CD8-positive, alpha-beta memory T cell (primary cell): Measurements from ENCODE around the gene ARPC4. TPM values are rescaled to one million over a fixed set of nuclear protein-coding genes. Genes with fewer than 3 reads are reported as not detected.

ENCODE experiments used
- CTCF ChIA-PET: fragments of 350-600 bp; sonication (Branson Sonifier 250); formaldehyde crosslinking; loops from one replicate; lab custom pipeline; 2021; ENCODE audit warnings: antibody characterized with exemption; lab: Charles Lee
- POLR2A ChIA-PET: fragments of 350-600 bp; sonication (Branson Sonifier 250); formaldehyde crosslinking; loops from one replicate; lab custom pipeline; 2021; ENCODE audit warnings: antibody characterized with exemption; lab: Charles Lee
- DNase-seq, 5 donors: peaks; one replicate each; pipeline versions ENCODE4 v3.0.0 to v3.0.0-alpha.2; 2020 to 2022; ENCODE audit warnings: mixed read lengths in 1 of 5
- H3K27ac ChIP-seq: one replicate; pipeline ENCODE4 v1.7.0; 2013; ENCODE audit warnings: low read depth, mild to moderate bottlenecking, low read length, moderate library complexity
- H3K27me3 ChIP-seq: 2 replicates; pipeline ENCODE4 v1.7.0; 2013; ENCODE audit warnings: low read length, mild to moderate bottlenecking; ENCODE audit not compliant: insufficient read depth, poor library complexity, severe bottlenecking
- H3K36me3 ChIP-seq: 2 replicates; pipeline ENCODE4 v1.7.0; 2013; ENCODE audit warnings: mild to moderate bottlenecking, low read length, moderate library complexity; ENCODE audit not compliant: insufficient read depth
- H3K4me1 ChIP-seq: 2 replicates; pipeline ENCODE4 v1.7.0; 2013; ENCODE audit warnings: mild to moderate bottlenecking, low read length, moderate library complexity; ENCODE audit not compliant: insufficient read depth
- H3K4me3 ChIP-seq: 2 replicates; pipeline ENCODE4 v1.7.0; 2013; ENCODE audit warnings: mild to moderate bottlenecking, low read length
- H3K9me3 ChIP-seq: 2 replicates; pipeline ENCODE4 v1.7.0; 2013; ENCODE audit warnings: mild to moderate bottlenecking, low read length
- H3K27ac Mint-ChIP-seq, 8 donors: one replicate each; pipeline ENCODE4 v1.8.0; 2020 to 2021; ENCODE audit warnings: mixed read lengths in 8 of 8, mild to moderate bottlenecking in 6 of 8, inconsistent platforms in 3 of 8, moderate library complexity in 3 of 8
- H3K27me3 Mint-ChIP-seq, 2 donors: one replicate each; pipeline ENCODE4 v1.8.0; 2020 to 2021; ENCODE audit warnings: mixed read lengths in 2 of 2, mild to moderate bottlenecking in 1 of 2, moderate library complexity in 1 of 2
- H3K36me3 Mint-ChIP-seq, 3 donors: one replicate each; pipeline ENCODE4 v1.8.0; 2020 to 2021; ENCODE audit warnings: mixed read lengths in 3 of 3, inconsistent platforms in 1 of 3, mild to moderate bottlenecking in 1 of 3
- H3K4me1 Mint-ChIP-seq, 3 donors: one replicate each; pipeline ENCODE4 v1.8.0; 2020 to 2021; ENCODE audit warnings: mixed read lengths in 3 of 3, inconsistent platforms in 1 of 3, mild to moderate bottlenecking in 1 of 3
- H3K4me3 Mint-ChIP-seq, 7 donors: one replicate each; pipeline ENCODE4 v1.8.0; 2020 to 2021; ENCODE audit warnings: mixed read lengths in 7 of 7, mild to moderate bottlenecking in 6 of 7, moderate library complexity in 4 of 7, inconsistent platforms in 2 of 7
- H3K9me3 Mint-ChIP-seq, 5 donors: one replicate each; pipeline ENCODE4 v1.8.0; 2020 to 2022; ENCODE audit warnings: mixed read lengths in 5 of 5, mild to moderate bottlenecking in 3 of 5, moderate library complexity in 2 of 5, inconsistent platforms in 1 of 5
- polyA plus RNA-seq: library from polyadenylated mRNA; unstranded; fragments of 300-500 nt; fragmentation: Illumina TruSeq; gene quantifications from one replicate; pipeline ENCODE4 v1.2.3, GENCODE V29; 2021
- total RNA-seq, 2 experiments: library from RNA; stranded (reverse); gene quantifications; one replicate each; pipeline ENCODE4 v1.2.3, GENCODE V29; 2021

Gene ARPC4
- total and polyA plus RNA-seq, 3 experiments from 2014 or later, result 277 to 319 (median 309) TPM

DNA sequence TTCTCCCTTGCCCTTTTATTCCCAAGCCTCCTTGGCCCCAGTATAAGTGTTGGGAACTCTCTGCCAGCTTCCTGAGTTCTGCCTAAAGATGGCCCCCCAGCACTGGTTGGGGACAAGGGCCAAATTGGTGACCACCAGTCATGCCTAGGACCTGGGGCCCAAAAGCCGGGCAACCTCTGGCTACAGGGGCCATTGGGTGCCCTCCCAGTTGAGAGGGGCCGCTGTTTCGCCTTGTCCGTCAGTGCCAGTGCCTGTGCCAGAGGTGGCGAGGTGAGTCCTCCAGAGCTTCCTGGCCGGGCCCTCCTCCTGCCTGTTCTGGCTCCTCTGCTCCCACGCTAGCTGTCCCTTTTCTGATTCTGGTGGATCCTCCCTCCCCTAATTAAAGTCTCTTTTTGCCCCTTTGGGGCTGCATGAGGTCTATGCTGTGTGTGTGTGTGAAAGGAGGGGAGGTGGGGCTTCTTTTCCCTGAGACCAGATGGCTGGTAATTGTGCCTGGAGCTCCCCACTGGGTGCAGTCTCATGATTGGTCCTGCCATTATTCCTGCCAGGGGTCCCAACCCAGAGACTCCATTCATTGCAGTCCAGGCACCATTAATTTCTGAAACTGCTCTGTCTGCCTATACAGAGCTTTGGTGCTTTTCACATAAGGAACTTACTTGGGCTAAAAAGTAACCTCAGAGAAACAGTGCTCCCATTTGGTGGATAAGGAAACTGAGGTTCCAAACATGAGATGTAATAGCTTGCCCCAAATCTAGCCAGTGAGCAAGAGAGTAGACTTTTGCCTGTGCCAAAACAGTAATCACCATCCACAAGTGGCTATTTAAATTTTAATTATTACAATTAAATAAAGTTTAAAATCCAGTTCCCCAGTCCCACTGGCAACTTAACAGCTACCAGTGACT is 14.1 kb downstream of the ARPC4 start:
- H3K27me3 ChIP-seq, result no peaks in the 10 kb centered on the region
- H3K9me3 Mint-ChIP-seq, result no peaks in the 10 kb centered on the region
- no peak for DNase-seq
- H3K27ac ChIP-seq, result no peak overlapping the region
- H3K36me3 ChIP-seq, result peaks cover 36% of the 10 kb centered on the region
- CTCF ChIA-PET, result interaction anchor here (0.8 to 2.3 kb wide), 7 partner anchors 10 to 140 kb away, joined by 3 to 6 read pairs (median 4); partner anchors contain the start of genes ARPC4 and TADA3
- H3K4me3 Mint-ChIP-seq, result peak overlapping the region in 2 of 7 donors; percentile 27 to 38
- no peaks in the 10 kb centered on the region for H3K27me3 Mint-ChIP-seq
- H3K4me3 ChIP-seq, result no peak overlapping the region
- H3K27ac Mint-ChIP-seq, result peak overlapping the region in 6 of 8 donors; percentile 66 to 99 (median 90)
- H3K4me1 Mint-ChIP-seq, result peaks cover 41 to 57% (median 56%) of the 10 kb centered on the region in 3 donors
- POLR2A ChIA-PET, result interaction anchor here (1.4 to 3.0 kb wide), 2 partner anchors 10 to 14 kb away, joined by 3 to 37 read pairs; partner anchors contain the start of genes ARPC4 and TADA3
- peaks cover 28% of the 10 kb centered on the region for H3K4me1 ChIP-seq
- H3K36me3 Mint-ChIP-seq, result peaks cover 6 to 60% (median 11%) of the 10 kb centered on the region in 3 donors
- no peaks in the 10 kb centered on the region for H3K9me3 ChIP-seq

DNA sequence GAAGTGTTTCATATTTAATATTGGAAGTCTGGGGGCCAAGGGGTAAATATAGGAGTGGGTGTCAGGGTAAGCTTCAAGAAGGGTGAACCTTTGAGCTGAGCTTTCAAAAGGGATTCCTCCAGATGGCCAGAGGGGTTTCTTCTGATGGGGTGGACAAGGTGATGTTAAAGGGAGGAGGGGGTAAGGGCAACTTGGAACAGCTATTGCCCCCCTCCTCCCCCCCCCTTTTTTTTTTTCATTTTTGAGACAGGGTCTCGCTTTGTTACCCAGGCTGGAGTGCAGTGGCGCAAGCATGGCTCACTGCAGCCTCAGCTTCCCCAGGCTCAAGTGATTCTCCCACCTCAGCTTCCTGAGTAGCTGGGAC is 15.1 kb downstream of the ARPC4 start:
- H3K27ac Mint-ChIP-seq, result peak overlapping the region; percentile 75 to 100 (median 97)
- ChIA-PET POLR2A (interaction anchor here (0.9 to 3.0 kb wide), 5 partner anchors 8 to 125 kb away, joined by 3 to 37 read pairs (median 6); partner anchors contain the start of genes ARPC4, JAGN1 and TADA3), CTCF (interaction anchor here (0.6 to 2.3 kb wide), 13 partner anchors 12 to 139 kb away, joined by 3 to 6 read pairs (median 4); partner anchors contain the start of genes ARPC4 and TADA3)
- H3K9me3 ChIP-seq, result no peaks in the 10 kb centered on the region
- no peak overlapping the region for H3K27ac ChIP-seq
- DNase-seq, result no peak
- H3K36me3 ChIP-seq, result peaks cover 33% of the 10 kb centered on the region
- H3K4me3 ChIP-seq, result no peak overlapping the region
- H3K4me1 Mint-ChIP-seq, result peaks cover 41 to 57% (median 56%) of the 10 kb centered on the region in 3 donors
- H3K36me3 Mint-ChIP-seq, result peaks cover 6 to 52% (median 11%) of the 10 kb centered on the region in 3 donors
- no peaks in the 10 kb centered on the region for H3K9me3 Mint-ChIP-seq
- peak overlapping the region; percentile 34 to 94 (median 88) for H3K4me3 Mint-ChIP-seq
- H3K4me1 ChIP-seq, result peaks cover 28% of the 10 kb centered on the region
- no peaks in the 10 kb centered on the region for H3K27me3 ChIP-seq
- no peaks in the 10 kb centered on the region for H3K27me3 Mint-ChIP-seq

DNA sequence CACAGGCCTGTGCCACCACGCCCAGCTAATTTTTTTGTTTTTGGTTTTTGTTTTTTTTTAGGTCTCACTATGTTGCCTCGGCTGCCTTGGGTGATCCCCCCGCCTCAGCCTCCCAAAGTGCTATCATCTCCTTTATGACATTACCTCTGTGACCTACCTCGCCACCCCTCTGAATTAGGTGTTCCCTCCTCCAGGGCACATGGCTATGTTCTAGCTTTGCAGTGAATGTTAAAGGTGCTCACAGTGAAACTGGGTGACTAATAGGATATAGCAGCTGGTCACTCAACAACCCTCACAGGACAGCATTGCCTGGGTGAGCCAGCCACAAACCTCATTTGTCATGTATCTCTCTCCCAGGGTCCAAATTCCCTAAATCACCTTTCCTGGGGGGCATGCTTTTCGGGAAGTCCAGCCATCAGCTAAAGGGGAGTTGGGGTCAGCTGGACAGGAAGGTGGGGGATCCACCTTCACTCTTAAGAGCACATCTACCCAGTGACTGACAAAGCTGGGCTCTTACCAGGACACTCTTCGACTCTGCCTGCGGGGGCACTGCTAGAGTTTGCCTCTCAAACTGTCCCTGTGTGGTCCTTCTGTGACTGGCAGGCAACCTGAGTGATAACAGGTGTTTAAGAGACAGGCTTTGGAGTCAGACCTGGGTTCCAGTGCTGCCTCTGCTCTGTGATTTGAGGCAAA is 15.6 kb downstream of the ARPC4 start:
- DNase-seq, result peak in 4 of 5 donors; percentile 17 to 61 (median 30)
- H3K27ac Mint-ChIP-seq, result peak overlapping the region; percentile 75 to 100 (median 97)
- ChIA-PET POLR2A (interaction anchor here (0.9 to 3.0 kb wide), 6 partner anchors 9 to 125 kb away, joined by 3 to 37 read pairs (median 4); partner anchors contain the start of genes ARPC4, JAGN1 and TADA3), CTCF (interaction anchor here (0.6 to 2.3 kb wide), 13 partner anchors 13 to 106 kb away, joined by 3 to 6 read pairs (median 4); partner anchors contain the start of genes ARPC4 and TADA3)
- H3K27me3 ChIP-seq, result no peaks in the 10 kb centered on the region
- H3K36me3 ChIP-seq, result peaks cover 28% of the 10 kb centered on the region
- H3K36me3 Mint-ChIP-seq, result peaks cover 2 to 51% (median 7%) of the 10 kb centered on the region in 3 donors
- peaks cover 37 to 52% (median 52%) of the 10 kb centered on the region in 3 donors for H3K4me1 Mint-ChIP-seq
- peaks cover 28% of the 10 kb centered on the region for H3K4me1 ChIP-seq
- no peaks in the 10 kb centered on the region for H3K9me3 ChIP-seq
- no peaks in the 10 kb centered on the region for H3K27me3 Mint-ChIP-seq
- no peaks in the 10 kb centered on the region for H3K9me3 Mint-ChIP-seq
- peak overlapping the region; percentile 34 to 94 (median 88) for H3K4me3 Mint-ChIP-seq
- H3K4me3 ChIP-seq, result peak overlapping the region; percentile 63
- H3K27ac ChIP-seq, result peak overlapping the region; percentile 71

DNA sequence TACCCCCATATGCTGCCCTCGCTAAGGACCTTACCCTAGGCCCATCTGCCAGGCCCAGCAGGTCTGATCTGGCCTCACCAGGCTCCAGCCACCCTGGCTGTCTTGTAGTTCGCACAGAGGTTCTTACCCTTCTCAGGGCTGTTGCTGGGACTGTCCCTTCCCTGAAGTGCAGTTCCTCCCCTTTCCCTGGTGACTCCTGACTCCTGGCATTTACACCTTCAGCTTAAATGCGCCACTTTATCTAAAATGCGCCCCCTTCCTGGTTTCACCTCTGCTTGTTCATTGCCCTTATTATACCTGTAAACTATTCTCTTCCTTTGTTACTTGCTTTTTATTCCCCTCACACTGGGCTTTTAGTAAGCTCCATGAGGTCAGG is 16.3 kb downstream of the ARPC4 start:
- ChIA-PET POLR2A (interaction anchor here (0.7 to 3.0 kb wide), 6 partner anchors 9 to 82 kb away, joined by 3 to 37 read pairs (median 4); partner anchors contain the start of genes ARPC4, JAGN1 and TADA3), CTCF (interaction anchor here (0.9 to 1.8 kb wide), 4 partner anchors 17 to 60 kb away, joined by 3 to 6 read pairs (median 4); partner anchors contain the start of genes ARPC4 and TADA3)
- Mint-ChIP-seq H3K9me3 (no peaks in the 10 kb centered on the region), H3K36me3 (peaks cover 0 to 43% (median 5%) of the 10 kb centered on the region in 3 donors), H3K4me3 (peak overlapping the region; percentile 34 to 95 (median 88)), H3K4me1 (peaks cover 36 to 47% (median 46%) of the 10 kb centered on the region in 3 donors), H3K27me3 (no peaks in the 10 kb centered on the region), H3K27ac (peak overlapping the region; percentile 75 to 100 (median 98))
- H3K36me3 ChIP-seq, result peaks cover 21% of the 10 kb centered on the region
- H3K4me1 ChIP-seq, result peaks cover 28% of the 10 kb centered on the region
- H3K27ac ChIP-seq, result peak overlapping the region; percentile 71
- DNase-seq, result peak in 1 of 5 donors; percentile 16
- no peaks in the 10 kb centered on the region for H3K9me3 ChIP-seq
- H3K4me3 ChIP-seq, result peak overlapping the region; percentile 63
- no peaks in the 10 kb centered on the region for H3K27me3 ChIP-seq

DNA sequence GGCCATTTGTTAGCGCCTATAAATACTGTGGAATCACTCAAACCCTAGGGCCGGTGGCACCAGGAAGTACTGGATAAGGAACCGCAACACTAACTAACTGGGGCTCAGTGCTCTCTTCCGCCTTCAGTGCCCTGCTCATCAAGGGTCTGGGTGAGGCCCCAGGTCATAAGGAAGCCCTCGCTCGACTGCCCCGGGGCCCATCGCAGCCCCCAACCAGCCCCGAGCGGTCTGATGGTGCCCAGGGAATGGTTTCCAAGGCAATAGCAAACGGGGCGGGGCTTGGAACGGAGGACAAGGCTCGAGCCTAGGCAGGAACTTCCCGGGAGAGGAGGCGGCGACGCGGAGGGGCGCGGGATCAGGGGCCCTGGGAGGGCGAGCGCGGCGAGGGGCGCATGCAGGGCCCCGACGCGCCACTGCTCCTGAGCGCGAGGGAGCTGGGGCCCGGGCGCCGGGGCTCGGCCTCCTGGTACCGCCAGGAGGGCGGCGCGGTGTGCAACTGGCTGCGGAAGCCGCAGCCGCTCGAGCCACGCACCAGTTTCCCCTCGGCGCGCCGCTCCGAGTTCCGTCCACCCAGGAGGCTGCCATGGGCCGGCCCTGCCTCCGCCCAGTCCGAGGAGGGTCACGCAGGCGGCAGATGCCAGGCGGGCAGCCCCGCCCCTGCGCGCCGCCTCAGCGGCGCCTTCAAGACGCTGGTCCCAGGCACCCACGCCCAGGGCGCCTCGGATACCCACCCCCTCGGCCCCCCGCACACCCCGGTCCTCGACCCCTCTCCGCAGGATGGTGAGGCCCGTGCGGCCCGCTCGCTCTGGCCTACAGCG is 16.9 kb downstream of the ARPC4 start, which contains the start of gene TTLL3:
Gene TTLL3 (plus strand): TSS at position 648 of the 818 bp plus-strand sequence. CDS start 400 bp downstream, outside the sequence.
- peaks cover 36 to 46% (median 46%) of the 10 kb centered on the region in 3 donors for H3K4me1 Mint-ChIP-seq
- H3K36me3 ChIP-seq, result peaks cover 15% of the 10 kb centered on the region
- H3K27ac Mint-ChIP-seq, result peak within 1 kb of the TSS; percentile 90 to 100 (median 98)
- peak; percentile 29 to 66 (median 40) for DNase-seq
- no peaks in the 10 kb centered on the region for H3K27me3 ChIP-seq
- no peaks in the 10 kb centered on the region for H3K27me3 Mint-ChIP-seq
- no peaks in the 10 kb centered on the region for H3K9me3 ChIP-seq
- ChIA-PET POLR2A (interaction anchor here (0.7 to 3.0 kb wide), 7 partner anchors 10 to 138 kb away, joined by 3 to 37 read pairs (median 4); partner anchors contain the start of genes ARPC4, JAGN1 and TADA3), CTCF (interaction anchor here (0.9 to 1.8 kb wide), 4 partner anchors 17 to 61 kb away, joined by 3 to 6 read pairs (median 4); partner anchors contain the start of genes ARPC4 and TADA3)
- H3K9me3 Mint-ChIP-seq, result no peaks in the 10 kb centered on the region
- peaks cover 28% of the 10 kb centered on the region for H3K4me1 ChIP-seq
- peak within 1 kb of the TSS; percentile 71 for H3K27ac ChIP-seq
- peak within 1 kb of the TSS; percentile 87 to 98 (median 92) for H3K4me3 Mint-ChIP-seq
- H3K4me3 ChIP-seq, result peak within 1 kb of the TSS; percentile 63
- H3K36me3 Mint-ChIP-seq, result peaks cover 0 to 37% (median 0%) of the 10 kb centered on the region in 3 donors

DNA sequence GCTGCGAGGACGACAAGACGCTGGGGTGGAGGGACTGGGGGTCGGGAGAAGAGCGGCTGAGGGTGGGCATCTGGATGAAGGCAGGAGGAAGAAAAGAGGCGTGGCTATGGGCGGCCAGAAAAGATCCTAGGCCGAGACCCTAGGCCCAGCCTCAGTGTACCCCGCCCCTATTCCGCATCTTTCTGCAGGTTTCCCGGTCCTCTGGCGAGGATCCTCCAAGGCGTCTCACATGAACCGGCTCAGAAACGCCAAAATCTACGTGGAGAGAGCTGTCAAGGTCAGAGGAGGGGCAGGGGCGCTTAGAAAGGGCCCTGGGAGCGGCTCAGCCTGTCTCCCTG is 17.5 kb downstream of the ARPC4 start:
- peak overlapping the region; percentile 79 to 98 (median 88) for H3K4me3 Mint-ChIP-seq
- POLR2A ChIA-PET, result interaction anchor here (0.7 to 3.0 kb wide), 5 partner anchors 11 to 138 kb away, joined by 3 to 37 read pairs (median 6); partner anchors contain the start of genes ARPC4, JAGN1 and TADA3
- no peak for DNase-seq
- H3K27me3 Mint-ChIP-seq, result no peaks in the 10 kb centered on the region
- Histone ChIP-seq H3K4me1 (peaks cover 28% of the 10 kb centered on the region), H3K27ac (peak overlapping the region; percentile 71), H3K27me3 (no peaks in the 10 kb centered on the region), H3K4me3 (peak overlapping the region; percentile 63), H3K36me3 (peaks cover 9% of the 10 kb centered on the region), H3K9me3 (no peaks in the 10 kb centered on the region)
- H3K27ac Mint-ChIP-seq, result peak overlapping the region; percentile 65 to 91 (median 71)
- CTCF ChIA-PET, result interaction anchor here (1.4 kb wide), 1 partner anchor 18 kb away, joined by 5 read pairs; the partner anchor contains the start of genes ARPC4 and TADA3
- H3K36me3 Mint-ChIP-seq, result peaks cover 0 to 32% (median 0%) of the 10 kb centered on the region in 3 donors
- no peaks in the 10 kb centered on the region for H3K9me3 Mint-ChIP-seq
- H3K4me1 Mint-ChIP-seq, result peaks cover 36 to 46% (median 46%) of the 10 kb centered on the region in 3 donors
